ENCODE data around the gene METTL1.
A peak's percentile ranks its signal among the peaks of the same experiment; 100 is the strongest.

The METTL1 gene

DNA sequence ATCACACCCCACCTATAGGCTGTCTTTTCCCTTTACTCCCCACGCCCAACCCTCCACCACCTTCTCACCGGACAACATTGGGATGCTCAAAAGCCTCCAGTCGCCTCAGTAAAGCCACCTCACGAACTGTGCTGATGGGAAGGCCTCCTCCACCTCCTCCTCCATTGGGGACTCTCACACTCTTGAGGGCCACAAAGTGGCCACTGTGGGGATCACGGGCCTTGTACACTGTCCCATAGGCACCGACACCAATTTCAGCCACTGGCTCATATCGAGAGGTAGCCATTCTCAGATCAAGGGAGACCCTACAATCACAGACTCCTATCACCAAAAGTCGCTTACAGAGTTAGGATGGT is 20.5 kb downstream of the METTL1 start:
- TF ChIP-seq POLR2A (IDR thresholded peaks at IDR 0.05; ENCODE audit: low read depth, low read length) (no peak), SPI1 (IDR thresholded peaks at IDR 0.05; ENCODE audit: low read depth, low read length) (no peak), POLR2AphosphoS5 (IDR thresholded peaks at IDR 0.05; ENCODE audit: low read depth, low read length) (no peak), POU2F2 (IDR thresholded peaks at IDR 0.05; ENCODE audit: low read depth, low read length) (no peak), TAF1 (IDR thresholded peaks at IDR 0.05; ENCODE audit: low read depth, low read length) (no peak)
- DNase-seq (ENCODE audit: insufficient read length, low spot score), result no peak
- FAIRE-seq, result no peak

DNA sequence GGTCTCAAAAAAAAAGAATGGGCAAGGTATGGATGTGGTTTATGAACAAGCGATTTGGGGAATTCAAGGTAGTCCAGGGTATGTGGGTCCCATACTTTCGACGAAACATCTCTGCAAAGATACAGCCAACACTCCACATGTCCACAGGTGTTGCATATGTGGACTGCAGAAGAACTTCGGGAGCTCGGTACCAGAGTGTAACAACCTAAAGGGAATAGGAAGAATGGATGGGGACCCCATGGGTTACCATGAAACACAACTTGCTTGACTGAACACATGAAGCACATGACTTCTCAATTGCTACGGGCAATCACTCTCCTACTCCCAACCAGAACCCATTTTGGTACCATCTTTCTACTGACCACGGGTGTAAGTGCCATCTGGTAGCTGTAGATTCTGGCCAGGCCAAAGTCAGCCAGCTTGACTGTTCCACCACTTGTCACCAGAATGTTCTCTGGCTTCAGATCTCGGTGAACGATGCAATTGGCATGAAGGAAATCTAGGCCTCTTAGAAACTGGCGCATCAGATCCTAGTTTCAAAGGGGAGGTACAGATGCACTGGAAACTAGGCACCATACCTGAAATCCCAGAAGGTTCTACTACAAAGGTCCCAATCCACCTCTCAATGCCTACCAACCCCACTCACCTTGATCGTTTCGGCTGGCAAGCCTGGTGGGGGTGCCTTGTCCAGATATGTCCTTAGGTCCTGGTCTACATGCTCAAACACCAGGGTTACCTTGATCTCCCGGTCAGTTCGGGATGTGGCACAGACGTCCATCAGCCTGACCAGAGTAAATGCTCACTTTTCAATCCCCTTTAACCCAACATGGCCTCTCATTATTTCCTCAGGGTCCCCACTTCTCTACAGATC is 21.1 kb downstream of the METTL1 start:
- TF ChIP-seq SPI1 (IDR thresholded peaks at IDR 0.05; ENCODE audit: low read depth, low read length), result no peak
- FAIRE-seq, result peak; percentile 40
- no peak for DNase-seq (ENCODE audit: insufficient read length, low spot score)

DNA sequence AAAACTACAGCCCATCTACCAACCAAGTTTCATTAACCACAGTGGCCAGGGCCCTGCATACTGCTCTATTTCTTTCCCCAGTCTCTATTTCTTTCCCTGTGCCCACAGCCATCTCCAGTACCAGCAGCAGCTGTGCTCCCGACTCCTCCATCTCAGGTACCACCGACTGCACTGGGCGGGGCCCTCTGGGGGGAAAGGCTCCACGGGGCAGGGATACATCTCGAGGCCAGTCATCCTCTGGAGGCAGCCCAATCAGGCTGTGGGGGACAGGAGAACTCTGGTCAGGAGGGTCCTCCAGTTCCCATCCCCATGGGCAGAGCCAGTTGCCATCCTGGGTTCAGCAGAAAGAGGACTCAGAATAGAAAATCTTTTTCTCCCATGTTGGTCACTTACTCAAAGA is 22.8 kb downstream of the METTL1 start:
- no peak for FAIRE-seq
- no peak for TF ChIP-seq POLR2AphosphoS5 (IDR thresholded peaks at IDR 0.05; ENCODE audit: low read depth, low read length)
- TF ChIP-seq PAX5 (IDR thresholded peaks at IDR 0.05; ENCODE audit: insufficient read depth, low read length, severe bottlenecking), result no peak
- TF ChIP-seq POLR2A (IDR thresholded peaks at IDR 0.05; ENCODE audit: low read depth, low read length), result no peak
- TF ChIP-seq SPI1 (IDR thresholded peaks at IDR 0.05; ENCODE audit: low read depth, low read length), result no peak
- TF ChIP-seq TAF1 (IDR thresholded peaks at IDR 0.05; ENCODE audit: low read depth, low read length), result no peak
- TF ChIP-seq POU2F2 (IDR thresholded peaks at IDR 0.05; ENCODE audit: low read depth, low read length), result no peak
- DNase-seq (ENCODE audit: insufficient read length, low spot score), result no peak

DNA sequence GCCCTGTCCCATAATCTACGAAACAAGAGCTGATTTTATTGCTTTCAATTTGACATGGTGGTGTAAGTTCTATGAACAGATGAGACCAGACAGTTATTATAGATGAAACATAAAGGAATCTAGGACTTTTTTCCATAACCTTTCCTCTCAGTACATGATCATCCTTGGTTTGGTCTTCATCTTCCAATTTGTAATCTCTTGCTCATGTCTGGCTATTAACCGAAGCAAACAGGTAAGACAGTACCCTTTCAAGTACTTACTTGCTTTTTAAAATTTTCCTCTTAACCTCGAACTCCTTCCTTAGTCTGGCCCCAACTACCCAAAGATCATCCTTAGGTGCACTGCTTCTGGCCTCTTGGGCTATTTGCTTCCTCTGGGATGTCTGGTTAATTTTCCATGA is 25.9 kb downstream of the METTL1 start:
- TF ChIP-seq POLR2A (IDR thresholded peaks at IDR 0.05; ENCODE audit: low read depth, low read length) (no peak), SPI1 (IDR thresholded peaks at IDR 0.05; ENCODE audit: low read depth, low read length) (no peak), POU2F2 (IDR thresholded peaks at IDR 0.05; ENCODE audit: low read depth, low read length) (no peak), TAF1 (IDR thresholded peaks at IDR 0.05; ENCODE audit: low read depth, low read length) (no peak), PAX5 (IDR thresholded peaks at IDR 0.05; ENCODE audit: insufficient read depth, low read length, severe bottlenecking) (no peak), POLR2AphosphoS5 (IDR thresholded peaks at IDR 0.05; ENCODE audit: low read depth, low read length) (no peak)
- no peak for FAIRE-seq

DNA sequence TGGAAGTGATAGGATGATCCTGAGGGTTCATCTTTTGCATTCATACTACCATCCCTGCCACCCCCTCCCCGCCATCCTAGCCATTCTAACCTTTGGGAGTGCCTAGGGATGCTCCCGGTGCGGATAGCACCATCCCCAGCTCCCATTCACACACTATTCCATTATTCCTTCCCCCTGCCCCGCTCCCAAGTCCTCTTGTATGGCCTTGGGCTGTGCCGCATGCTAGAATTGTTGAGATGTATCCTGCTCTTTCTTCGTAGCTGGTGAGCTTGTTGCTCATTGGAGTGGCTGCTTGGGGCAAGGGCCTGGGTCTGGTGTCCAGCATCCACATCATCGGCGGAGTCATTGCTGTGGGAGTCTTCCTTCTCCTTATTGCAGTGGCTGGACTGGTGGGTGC is 26.4 kb downstream of the METTL1 start:
- no peak for FAIRE-seq
- no peak for TF ChIP-seq PAX5 (IDR thresholded peaks at IDR 0.05; ENCODE audit: insufficient read depth, low read length, severe bottlenecking)
- peak; percentile 18; the same call in 1 of the 2 replicates for TF ChIP-seq POLR2AphosphoS5 (IDR thresholded peaks at IDR 0.05; ENCODE audit: low read depth, low read length)
- no peak for TF ChIP-seq SPI1 (IDR thresholded peaks at IDR 0.05; ENCODE audit: low read depth, low read length)
- TF ChIP-seq POU2F2 (IDR thresholded peaks at IDR 0.05; ENCODE audit: low read depth, low read length), result no peak; the same call in 1 of the 2 replicates
- TF ChIP-seq POLR2A (IDR thresholded peaks at IDR 0.05; ENCODE audit: low read depth, low read length), result peak; percentile 73; the same call in 1 of the 2 replicates
- TF ChIP-seq TAF1 (IDR thresholded peaks at IDR 0.05; ENCODE audit: low read depth, low read length), result no peak
- DNase-seq (ENCODE audit: insufficient read length, low spot score), result no peak

More for the DNA sequence above, 25.9 kb downstream of the METTL1 start:
- no peak for DNase-seq (ENCODE audit: insufficient read length, low spot score)

DNA sequence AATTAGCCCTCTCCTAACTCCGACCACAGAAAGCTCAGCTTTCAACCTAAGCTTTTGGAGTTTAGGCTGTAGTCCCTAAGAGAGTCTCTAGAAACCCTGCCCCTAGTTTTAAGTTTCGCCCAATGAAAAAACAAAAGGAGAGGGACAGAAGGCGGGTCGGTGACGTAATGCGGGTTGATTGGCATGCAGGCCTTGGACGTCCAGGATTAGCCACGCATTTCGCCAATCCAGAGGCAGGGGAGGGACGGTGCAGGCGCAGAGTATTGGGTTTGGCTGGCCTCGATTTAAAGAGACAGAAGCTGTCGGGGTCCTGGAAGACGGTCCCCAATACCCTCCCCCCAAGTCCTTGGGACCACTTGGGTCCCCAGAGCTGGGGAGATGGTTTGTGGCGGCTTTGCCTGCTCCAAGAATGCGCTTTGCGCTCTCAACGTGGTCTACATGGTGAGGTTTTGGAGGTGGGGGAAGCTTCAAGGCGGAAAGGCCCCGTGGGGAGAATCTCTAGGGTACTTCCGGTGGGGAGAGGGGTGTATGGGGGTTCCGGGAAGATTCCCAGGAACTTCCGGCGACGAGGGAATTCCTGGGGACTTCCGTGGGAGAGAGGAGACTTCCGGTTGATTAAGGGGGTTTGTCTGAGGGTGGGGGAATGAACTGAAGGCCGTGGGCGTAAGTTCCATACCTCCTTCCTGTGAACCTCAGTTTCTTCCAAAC is 27.0 kb downstream of the METTL1 start, which contains the start of gene TSPAN31:
Gene TSPAN31 (plus strand): TSS at position 263 of the 708 bp plus-strand sequence. CDS start 116 bp downstream, at position 379.
- FAIRE-seq (peak; percentile 93), DNase-seq (ENCODE audit: insufficient read length, low spot score) (peak; percentile 80)
- TF ChIP-seq SPI1 (IDR thresholded peaks at IDR 0.05; ENCODE audit: low read depth, low read length) (no peak), PAX5 (IDR thresholded peaks at IDR 0.05; ENCODE audit: insufficient read depth, low read length, severe bottlenecking) (no peak), POU2F2 (IDR thresholded peaks at IDR 0.05; ENCODE audit: low read depth, low read length) (peak; percentile 63), POLR2AphosphoS5 (IDR thresholded peaks at IDR 0.05; ENCODE audit: low read depth, low read length) (peak; percentile 73; the same call in 1 of the 2 replicates), TAF1 (IDR thresholded peaks at IDR 0.05; ENCODE audit: low read depth, low read length) (peak; percentile 46; the same call in 1 of the 2 replicates), POLR2A (IDR thresholded peaks at IDR 0.05; ENCODE audit: low read depth, low read length) (peak; percentile 3)

DNA sequence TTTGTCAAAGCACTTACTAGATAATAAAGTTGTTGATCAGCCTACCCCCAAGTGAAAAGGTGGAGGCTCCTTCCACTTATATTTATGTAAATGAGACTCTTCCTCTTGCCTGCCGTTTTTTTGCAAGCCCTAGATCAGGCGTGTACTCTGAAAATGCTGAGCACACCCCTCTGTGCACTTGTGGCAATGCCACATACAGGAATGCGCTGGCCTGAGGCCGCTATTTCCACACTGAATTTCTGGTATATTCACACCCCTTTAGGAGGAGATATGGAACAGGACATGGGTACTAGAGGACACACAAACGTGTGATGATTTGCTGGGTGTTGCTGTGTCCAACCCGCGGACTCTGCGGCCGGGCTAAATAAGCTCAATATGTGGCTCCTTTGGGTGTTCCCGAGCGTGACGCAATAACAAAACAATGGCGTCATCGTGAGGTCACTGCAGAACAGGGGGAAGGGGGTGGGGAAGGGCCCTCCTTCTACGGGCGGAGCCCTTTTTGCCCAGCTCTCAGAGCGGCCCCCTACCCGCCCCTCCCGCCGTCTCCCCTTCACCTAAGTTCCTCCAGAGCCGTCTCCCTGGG is 27.6 kb downstream of the METTL1 start:
- FAIRE-seq (peak; percentile 69), DNase-seq (ENCODE audit: insufficient read length, low spot score) (no peak)
- no peak for TF ChIP-seq POU2F2 (IDR thresholded peaks at IDR 0.05; ENCODE audit: low read depth, low read length)
- 0 out of 2 replicates have a peak, but pooled peaks have one; percentile 4 for TF ChIP-seq POLR2A (IDR thresholded peaks at IDR 0.05; ENCODE audit: low read depth, low read length)
- TF ChIP-seq SPI1 (IDR thresholded peaks at IDR 0.05; ENCODE audit: low read depth, low read length), result 0 out of 2 replicates have a peak, but pooled peaks have one; percentile 3
- TF ChIP-seq POLR2AphosphoS5 (IDR thresholded peaks at IDR 0.05; ENCODE audit: low read depth, low read length), result no peak; the same call in 1 of the 2 replicates

DNA sequence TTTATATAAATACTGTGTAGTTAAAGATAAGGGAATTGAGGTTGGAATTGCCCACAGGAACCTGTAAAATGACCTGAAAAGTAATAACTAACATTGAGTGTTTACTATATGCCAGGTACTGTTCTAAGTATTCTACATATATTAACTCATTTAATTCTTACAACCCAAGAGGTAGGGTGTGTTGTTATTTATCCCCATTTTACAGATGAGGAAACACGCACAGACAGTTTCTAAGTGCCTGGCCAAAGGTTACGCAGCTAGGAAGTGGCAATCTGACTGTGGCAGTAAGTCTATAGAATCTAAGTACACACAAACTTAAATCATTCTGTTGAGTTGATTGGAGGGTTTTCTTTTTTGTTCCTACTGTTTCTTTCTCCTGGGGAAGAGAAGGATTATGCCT is 28.1 kb downstream of the METTL1 start:
- TF ChIP-seq POLR2A (IDR thresholded peaks at IDR 0.05; ENCODE audit: low read depth, low read length) (no peak), SPI1 (IDR thresholded peaks at IDR 0.05; ENCODE audit: low read depth, low read length) (no peak), POLR2AphosphoS5 (IDR thresholded peaks at IDR 0.05; ENCODE audit: low read depth, low read length) (no peak), PAX5 (IDR thresholded peaks at IDR 0.05; ENCODE audit: insufficient read depth, low read length, severe bottlenecking) (no peak), POU2F2 (IDR thresholded peaks at IDR 0.05; ENCODE audit: low read depth, low read length) (no peak), TAF1 (IDR thresholded peaks at IDR 0.05; ENCODE audit: low read depth, low read length) (no peak)
- FAIRE-seq (no peak), DNase-seq (ENCODE audit: insufficient read length, low spot score) (no peak)
